Measurements from ENCODE around the gene PPP1R3E. TPM values are rescaled to one million over a fixed set of nuclear protein-coding genes. Genes with fewer than 3 reads are reported as not detected.

The PPP1R3E gene
- polyA plus RNA-seq, 1 of the 3 experiments (the other 2 are of a cell fraction) = 6.6 TPM

- H3K79me2 ChIP-seq (ENCODE audit: insufficient read depth) = no peaks in the 10 kb centered on the region
- POLR2A ChIA-PET = no interaction called here
- no peaks in the 10 kb centered on the region for H3K36me3 ChIP-seq (replicated peaks in 1 of 2; ENCODE audit: control insufficient read depth in 1 of 2, insufficient read depth in 2 of 2, low read length in 1 of 2)
- no peak overlapping the region for H3K4me2 ChIP-seq
- H3K9me2 ChIP-seq = no peaks in the 10 kb centered on the region
- H3F3A ChIP-seq (replicated peaks; ENCODE audit: insufficient read depth) = peaks cover 3% of the 10 kb centered on the region
- 0 out of 2 replicates have a peak, but pooled peaks cover 3% of the 10 kb centered on the region for H3K9me3 ChIP-seq
- no peak for DNase-seq
- no peak overlapping the region for H3K9ac ChIP-seq
- CTCF ChIA-PET = interaction anchor here (0.7 to 2.8 kb wide), 5 partner anchors 33 to 139 kb away, joined by 3 to 7 read pairs (median 3); no protein-coding TSS in a partner anchor
- no peaks in the 10 kb centered on the region for H4K20me1 ChIP-seq (ENCODE audit: insufficient read depth)
- no peak overlapping the region for H2AFZ ChIP-seq (ENCODE audit: low read depth)
- TF ChIP-seq NRF1 (IDR thresholded peaks at IDR 0.05; ENCODE audit: low read depth, low read length) (no peak), FOXM1 (IDR thresholded peaks at IDR 0.05; ENCODE audit: low read depth) (no peak), RFX5 (IDR thresholded peaks at IDR 0.05; ENCODE audit: low read length) (no peak), TEAD4 (IDR thresholded peaks at IDR 0.05; ENCODE audit: borderline replicate concordance, insufficient read depth) (no peak), GABPA (IDR thresholded peaks at IDR 0.05; ENCODE audit: low read depth) (no peak), POLR2AphosphoS5 (IDR thresholded peaks at IDR 0.05; ENCODE audit: low read depth, low read length) (no peak), EZH2phosphoT487 (IDR thresholded peaks at IDR 0.05; ENCODE audit: borderline replicate concordance, low read depth) (no peak), JUND (IDR thresholded peaks at IDR 0.05) (no peak), EP300 (IDR thresholded peaks at IDR 0.05; ENCODE audit: borderline replicate concordance in 1 of 2, low read depth in 1 of 2, low read length in 1 of 2) (no peak), ZBTB33 (IDR thresholded peaks at IDR 0.05; ENCODE audit: borderline replicate concordance, low read depth) (no peak), MAX (IDR thresholded peaks at IDR 0.05; ENCODE audit: low read depth) (no peak)
- H3K27ac ChIP-seq (ENCODE audit: low read depth in 2 of 2, low read length in 1 of 2) = no peak overlapping the region
- H3K27me3 ChIP-seq (ENCODE audit: insufficient read depth) = peaks cover 25% of the 10 kb centered on the region; the same call in 1 of the 2 replicates
- no peak overlapping the region for H3K4me3 ChIP-seq (ENCODE audit: low read depth in 2 of 2, low read length in 1 of 2)
- no peaks in the 10 kb centered on the region for H3K4me1 ChIP-seq (ENCODE audit: control insufficient read depth in 1 of 2, insufficient read depth in 2 of 2, low read depth in 1 of 2, low read length in 1 of 2)
Observed at GRCh38 chr14:23259426-23259825, 43.2 kb downstream of the PPP1R3E start.

- Histone ChIP-seq H3K9ac (no peak overlapping the region), H3K36me3 (replicated peaks in 1 of 2; ENCODE audit: control insufficient read depth in 1 of 2, insufficient read depth in 2 of 2, low read length in 1 of 2) (no peaks in the 10 kb centered on the region), H3K4me2 (no peak overlapping the region), H3K27me3 (ENCODE audit: insufficient read depth) (peaks cover 32% of the 10 kb centered on the region; the same call in 1 of the 2 replicates), H2AFZ (ENCODE audit: low read depth) (no peak overlapping the region), H3K9me3 (0 out of 2 replicates have a peak, but pooled peaks cover 3% of the 10 kb centered on the region), H3F3A (replicated peaks; ENCODE audit: insufficient read depth) (peaks cover 3% of the 10 kb centered on the region), H3K27ac (ENCODE audit: low read depth in 2 of 2, low read length in 1 of 2) (no peak overlapping the region), H3K4me1 (ENCODE audit: control insufficient read depth in 1 of 2, insufficient read depth in 2 of 2, low read depth in 1 of 2, low read length in 1 of 2) (no peaks in the 10 kb centered on the region), H3K79me2 (ENCODE audit: insufficient read depth) (no peaks in the 10 kb centered on the region), H4K20me1 (ENCODE audit: insufficient read depth) (no peaks in the 10 kb centered on the region), H3K9me2 (no peaks in the 10 kb centered on the region), H3K4me3 (ENCODE audit: low read depth in 2 of 2, low read length in 1 of 2) (no peak overlapping the region)
- TF ChIP-seq SMC3 (IDR thresholded peaks at IDR 0.05; ENCODE audit: low read depth, low read length) (no peak), GABPA (IDR thresholded peaks at IDR 0.05; ENCODE audit: low read depth) (no peak)
- ChIA-PET CTCF (interaction anchor here (2.0 kb wide), 1 partner anchor 41 kb away, joined by 6 read pairs; no protein-coding TSS in a partner anchor), POLR2A (interaction anchor here (0.7 kb wide), 1 partner anchor 94 kb away, joined by 3 read pairs; the partner anchor contains the start of gene SLC22A17)
- DNase-seq = no peak
- 60% methylated on average over 5 of the region's 5 CpGs for WGBS (ENCODE audit: low lambda C conversion rate)
Observed at GRCh38 chr14:23258256-23258655, 44.4 kb downstream of the PPP1R3E start.

Measured in SK-N-SH (cell line).